Endothelial cell (in vitro differentiated cells): ENCODE results near the gene DRD3. TPM values are rescaled to one million over a fixed set of nuclear protein-coding genes. Genes with fewer than 3 reads are reported as not detected.

Source experiments
- DNase-seq: peaks from one replicate; pipeline ENCODE4 v3.0.0; 2021; ENCODE audit warnings: low spot score
- H3K27ac Mint-ChIP-seq: one replicate; pipeline ENCODE4 v1.8.0; 2021; ENCODE audit warnings: mixed read lengths, inconsistent platforms; ENCODE audit not compliant: unreplicated experiment
- H3K27me3 Mint-ChIP-seq: one replicate; pipeline ENCODE4 v1.8.0; 2021; ENCODE audit warnings: mild to moderate bottlenecking, moderate library complexity, mixed read lengths, inconsistent platforms; ENCODE audit not compliant: unreplicated experiment
- H3K36me3 Mint-ChIP-seq: one replicate; pipeline ENCODE4 v1.8.0; 2021; ENCODE audit warnings: mild to moderate bottlenecking, low read depth, mixed read lengths, inconsistent platforms; ENCODE audit not compliant: unreplicated experiment
- H3K4me1 Mint-ChIP-seq: one replicate; pipeline ENCODE4 v1.8.0; 2021; ENCODE audit warnings: mild to moderate bottlenecking, mixed read lengths, inconsistent platforms; ENCODE audit not compliant: unreplicated experiment
- H3K4me3 Mint-ChIP-seq: one replicate; pipeline ENCODE4 v1.8.0; 2021; ENCODE audit warnings: mild to moderate bottlenecking, mixed read lengths, inconsistent platforms; ENCODE audit not compliant: unreplicated experiment
- H3K9me3 Mint-ChIP-seq: one replicate; pipeline ENCODE4 v1.8.0; 2021; ENCODE audit warnings: mixed read lengths, inconsistent platforms; ENCODE audit not compliant: unreplicated experiment
- CTCF ChIP-seq: fragments of 200-600 bp; sonication (generic); IDR thresholded peaks from one replicate; pipeline ENCODE4 v1.5.0; 2021; ENCODE audit warnings: antibody characterized with exemption; ENCODE audit not compliant: unreplicated experiment
- total RNA-seq: library from RNA; stranded (reverse); fragmentation: NEBNext Ultra II Directional; extraction: Animal tissue kit (Norgen Biotek cat#: 25700); gene quantifications from one replicate; pipeline ENCODE4 v1.2.1, GENCODE V29; 2021; ENCODE audit not compliant: unreplicated experiment

Gene DRD3
- total RNA-seq, 1 donor from 2014 or later: not detected

- Mint-ChIP-seq H3K27ac (no peak overlapping the region), H3K9me3 (no peaks in the 10 kb centered on the region), H3K4me1 (no peaks in the 10 kb centered on the region), H3K4me3 (no peak overlapping the region), H3K27me3 (no peaks in the 10 kb centered on the region), H3K36me3 (no peaks in the 10 kb centered on the region)
- no peak for DNase-seq
- TF ChIP-seq CTCF: no peak
Observed at GRCh38 chr3:114154321-114154821, 24.5 kb downstream of the DRD3 start.

GRCh38 chr3:114152519-114153151 is 26.2 kb downstream of the DRD3 start:
- H3K27me3 Mint-ChIP-seq: no peaks in the 10 kb centered on the region
- no peaks in the 10 kb centered on the region for H3K36me3 Mint-ChIP-seq
- DNase-seq: peak; percentile 77
- H3K4me3 Mint-ChIP-seq: no peak overlapping the region
- TF ChIP-seq CTCF: peak; percentile 81
- H3K9me3 Mint-ChIP-seq: no peaks in the 10 kb centered on the region
- no peaks in the 10 kb centered on the region for H3K4me1 Mint-ChIP-seq
- H3K27ac Mint-ChIP-seq: no peak overlapping the region

GRCh38 chr3:114151091-114151490 is 27.8 kb downstream of the DRD3 start:
- no peak overlapping the region for H3K27ac Mint-ChIP-seq
- H3K36me3 Mint-ChIP-seq: no peaks in the 10 kb centered on the region
- no peak overlapping the region for H3K4me3 Mint-ChIP-seq
- H3K9me3 Mint-ChIP-seq: no peaks in the 10 kb centered on the region
- H3K4me1 Mint-ChIP-seq: no peaks in the 10 kb centered on the region
- DNase-seq: no peak
- no peaks in the 10 kb centered on the region for H3K27me3 Mint-ChIP-seq
- no peak for TF ChIP-seq CTCF

- DNase-seq: no peak
- Mint-ChIP-seq H3K4me3 (no peak overlapping the region), H3K27me3 (no peaks in the 10 kb centered on the region), H3K36me3 (no peaks in the 10 kb centered on the region), H3K27ac (no peak overlapping the region), H3K9me3 (no peaks in the 10 kb centered on the region), H3K4me1 (no peaks in the 10 kb centered on the region)
- no peak for TF ChIP-seq CTCF
Observed at GRCh38 chr3:114147251-114147650, 31.6 kb downstream of the DRD3 start.

- H3K4me1 Mint-ChIP-seq: no peaks in the 10 kb centered on the region
- H3K9me3 Mint-ChIP-seq: no peaks in the 10 kb centered on the region
- no peak overlapping the region for H3K27ac Mint-ChIP-seq
- no peak for TF ChIP-seq CTCF
- DNase-seq: no peak
- no peaks in the 10 kb centered on the region for H3K27me3 Mint-ChIP-seq
- no peaks in the 10 kb centered on the region for H3K36me3 Mint-ChIP-seq
- H3K4me3 Mint-ChIP-seq: no peak overlapping the region
Observed at GRCh38 chr3:114144909-114145688, 33.8 kb downstream of the DRD3 start.
